ENCODE results near the gene APP. TPM values are rescaled to one million over a fixed set of nuclear protein-coding genes. Genes with fewer than 3 reads are reported as not detected.

APP gene
- total RNA-seq, 1 experiment from 2014 or later, result 531 TPM

DNA sequence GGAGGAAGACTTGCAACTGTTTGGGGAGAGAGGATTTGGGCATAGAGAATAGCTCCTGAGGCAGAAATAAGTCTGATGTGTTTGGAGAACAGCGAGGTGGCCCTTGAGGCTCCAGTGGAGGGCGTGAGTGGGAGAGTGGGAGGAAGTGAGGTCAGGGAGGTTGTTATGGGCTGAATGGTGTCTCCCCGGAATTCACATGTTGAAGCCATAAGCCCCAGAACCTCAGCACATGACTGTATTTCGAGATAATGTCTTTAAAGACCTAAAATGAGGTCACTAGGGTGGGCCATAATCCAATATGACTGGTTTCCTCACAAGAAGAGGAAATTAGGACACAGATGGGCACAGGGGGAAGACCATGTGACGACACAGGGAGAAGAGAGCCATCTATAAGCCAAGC is 17.9 kb upstream of the APP start:
- ChIA-PET CTCF (no interaction called here), POLR2A (ENCODE audit: low non-redundant PET) (no interaction called here)
- no TSS peak for BruUV-seq (replicated peaks)

DNA sequence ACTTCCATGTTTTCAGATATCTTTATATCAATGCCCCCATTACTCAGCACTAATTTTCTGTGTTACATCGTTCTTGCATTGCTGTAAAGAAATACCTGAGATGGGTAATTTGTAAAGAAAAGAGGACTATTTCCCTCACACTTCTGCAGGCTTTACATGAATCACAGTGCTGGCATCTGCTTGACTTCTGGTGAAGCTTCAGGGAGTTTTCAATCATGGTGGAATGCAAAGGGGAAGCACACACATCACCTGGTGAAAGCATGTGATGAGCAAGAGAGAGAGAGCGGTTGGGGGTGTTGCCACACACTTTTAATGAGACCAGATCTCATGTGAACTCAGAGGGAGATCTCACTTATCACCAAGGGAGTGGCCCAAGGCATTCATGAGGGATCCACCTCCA is 14.9 kb upstream of the APP start:
- CTCF ChIA-PET, result no interaction called here
- intact Hi-C loops (cut with micrococcal nuclease; ENCODE audit: unreplicated experiment), result no loop called here
- BruUV-seq (replicated peaks), result no TSS peak
- no peak overlapping the region for H3K27ac ChIP-seq (ENCODE audit: low read depth, low read length, poor library complexity, severe bottlenecking)
- DNase-seq (ENCODE audit: low spot score), result no peak
- no peak overlapping the region for H3K4me3 ChIP-seq (ENCODE audit: low read depth, low read length, poor library complexity, severe bottlenecking)
- TF ChIP-seq, protein P1, sequence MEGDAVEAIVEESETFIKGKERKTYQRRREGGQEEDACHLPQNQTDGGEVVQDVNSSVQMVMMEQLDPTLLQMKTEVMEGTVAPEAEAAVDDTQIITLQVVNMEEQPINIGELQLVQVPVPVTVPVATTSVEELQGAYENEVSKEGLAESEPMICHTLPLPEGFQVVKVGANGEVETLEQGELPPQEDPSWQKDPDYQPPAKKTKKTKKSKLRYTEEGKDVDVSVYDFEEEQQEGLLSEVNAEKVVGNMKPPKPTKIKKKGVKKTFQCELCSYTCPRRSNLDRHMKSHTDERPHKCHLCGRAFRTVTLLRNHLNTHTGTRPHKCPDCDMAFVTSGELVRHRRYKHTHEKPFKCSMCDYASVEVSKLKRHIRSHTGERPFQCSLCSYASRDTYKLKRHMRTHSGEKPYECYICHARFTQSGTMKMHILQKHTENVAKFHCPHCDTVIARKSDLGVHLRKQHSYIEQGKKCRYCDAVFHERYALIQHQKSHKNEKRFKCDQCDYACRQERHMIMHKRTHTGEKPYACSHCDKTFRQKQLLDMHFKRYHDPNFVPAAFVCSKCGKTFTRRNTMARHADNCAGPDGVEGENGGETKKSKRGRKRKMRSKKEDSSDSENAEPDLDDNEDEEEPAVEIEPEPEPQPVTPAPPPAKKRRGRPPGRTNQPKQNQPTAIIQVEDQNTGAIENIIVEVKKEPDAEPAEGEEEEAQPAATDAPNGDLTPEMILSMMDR (conservative IDR thresholded peaks at IDR 0.05; ENCODE audit: low read depth, low read length), result no peak
- TF ChIP-seq EZH2 (IDR thresholded peaks at IDR 0.05; ENCODE audit: borderline replicate concordance, low read depth, low read length, poor library complexity, severe bottlenecking), result no peak
- no peaks in the 10 kb centered on the region for H3K27me3 ChIP-seq (replicated peaks; ENCODE audit: insufficient read depth, low read depth, low read length, poor library complexity)
- POLR2A ChIA-PET (ENCODE audit: low non-redundant PET), result no interaction called here
- H3K36me3 ChIP-seq (ENCODE audit: insufficient read depth, low read length, poor library complexity, severe bottlenecking), result no peaks in the 10 kb centered on the region
- H3K4me1 ChIP-seq (ENCODE audit: insufficient read depth, low read length, poor library complexity, severe bottlenecking), result no peaks in the 10 kb centered on the region
- no peaks in the 10 kb centered on the region for H3K9me3 ChIP-seq (ENCODE audit: low read depth, low read length, poor library complexity, severe bottlenecking)

More for the DNA sequence above, 17.9 kb upstream of the APP start:
- intact Hi-C loops (cut with micrococcal nuclease; ENCODE audit: unreplicated experiment), result no loop called here
- Histone ChIP-seq H3K4me3 (ENCODE audit: low read depth, low read length, poor library complexity, severe bottlenecking) (no peak overlapping the region), H3K27ac (ENCODE audit: low read depth, low read length, poor library complexity, severe bottlenecking) (no peak overlapping the region), H3K9me3 (ENCODE audit: low read depth, low read length, poor library complexity, severe bottlenecking) (no peaks in the 10 kb centered on the region), H3K27me3 (replicated peaks; ENCODE audit: insufficient read depth, low read depth, low read length, poor library complexity) (no peaks in the 10 kb centered on the region), H3K36me3 (ENCODE audit: insufficient read depth, low read length, poor library complexity, severe bottlenecking) (no peaks in the 10 kb centered on the region), H3K4me1 (ENCODE audit: insufficient read depth, low read length, poor library complexity, severe bottlenecking) (no peaks in the 10 kb centered on the region)
- TF ChIP-seq, protein P1 (conservative IDR thresholded peaks at IDR 0.05; ENCODE audit: low read depth, low read length), result no peak
- TF ChIP-seq EZH2 (IDR thresholded peaks at IDR 0.05; ENCODE audit: borderline replicate concordance, low read depth, low read length, poor library complexity, severe bottlenecking), result no peak
- DNase-seq (ENCODE audit: low spot score), result no peak

DNA sequence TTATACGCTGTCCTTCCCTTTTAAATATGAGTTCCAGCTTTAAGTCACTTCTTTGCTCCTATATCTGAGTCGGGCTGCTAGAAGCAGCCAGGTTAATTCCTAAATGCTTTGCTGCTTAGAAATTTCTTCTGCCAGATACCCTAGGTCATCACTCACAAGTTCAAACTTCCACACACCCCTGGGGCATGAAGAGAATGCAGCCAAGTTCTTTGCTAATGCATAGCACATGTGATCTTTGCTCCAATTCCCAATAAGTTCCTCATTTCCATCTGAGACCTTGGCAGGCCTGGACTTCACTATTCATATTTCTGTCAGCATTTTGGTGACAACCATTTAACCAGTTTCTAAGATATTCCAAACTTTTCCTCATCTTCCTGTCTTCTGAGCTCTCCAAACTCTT is 14.5 kb upstream of the APP start:
- Histone ChIP-seq H3K9me3 (ENCODE audit: low read depth, low read length, poor library complexity, severe bottlenecking) (no peaks in the 10 kb centered on the region), H3K4me1 (ENCODE audit: insufficient read depth, low read length, poor library complexity, severe bottlenecking) (no peaks in the 10 kb centered on the region), H3K27me3 (replicated peaks; ENCODE audit: insufficient read depth, low read depth, low read length, poor library complexity) (no peaks in the 10 kb centered on the region), H3K27ac (ENCODE audit: low read depth, low read length, poor library complexity, severe bottlenecking) (no peak overlapping the region), H3K4me3 (ENCODE audit: low read depth, low read length, poor library complexity, severe bottlenecking) (no peak overlapping the region), H3K36me3 (ENCODE audit: insufficient read depth, low read length, poor library complexity, severe bottlenecking) (no peaks in the 10 kb centered on the region)
- DNase-seq (ENCODE audit: low spot score), result no peak
- intact Hi-C loops (cut with micrococcal nuclease; ENCODE audit: unreplicated experiment), result no loop called here
- no TSS peak for BruUV-seq (replicated peaks)
- ChIA-PET POLR2A (ENCODE audit: low non-redundant PET) (no interaction called here), CTCF (no interaction called here)
- TF ChIP-seq, protein P1 (conservative IDR thresholded peaks at IDR 0.05; ENCODE audit: low read depth, low read length), result no peak
- no peak for TF ChIP-seq EZH2 (IDR thresholded peaks at IDR 0.05; ENCODE audit: borderline replicate concordance, low read depth, low read length, poor library complexity, severe bottlenecking)

All from A673 (cell line).